GM11168 (cell line): ENCODE results near the gene CBX2.
"Not testable (repeated sequence)": the region's sequence is repeated elsewhere in the genome, so short reads cannot be mapped to it uniquely, and the experiment has no call there.

Source experiments
- in situ Hi-C: fragments of 300-500 bp; cut with MboI; formaldehyde crosslinking; loops from one replicate; pipeline ENCODE4 v1.12.0; 2022; ENCODE audit warnings: low sequenced_read_pairs; ENCODE audit not compliant: unreplicated experiment

Gene CBX2

DNA sequence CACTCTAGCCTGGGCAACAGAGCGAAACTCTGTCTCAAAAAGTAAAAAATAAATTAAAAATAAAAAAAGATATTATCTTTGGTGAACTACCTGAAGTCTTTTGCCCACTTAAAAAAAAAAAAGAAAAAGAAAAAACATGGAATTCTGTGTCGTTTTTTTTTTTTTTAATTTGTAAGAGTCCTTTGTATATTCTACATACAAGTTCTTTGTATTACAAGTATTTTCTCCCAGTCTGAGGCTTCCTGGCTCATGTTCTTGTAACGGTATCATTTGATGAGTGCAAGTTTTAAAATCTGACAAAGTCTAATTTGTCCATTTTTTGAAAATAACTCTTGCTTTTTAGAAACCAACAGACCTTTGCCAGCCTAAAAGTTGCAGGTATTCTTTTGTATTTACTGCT is 12.2 kb upstream of the CBX2 start:
- in situ Hi-C loops: no loop called here

DNA sequence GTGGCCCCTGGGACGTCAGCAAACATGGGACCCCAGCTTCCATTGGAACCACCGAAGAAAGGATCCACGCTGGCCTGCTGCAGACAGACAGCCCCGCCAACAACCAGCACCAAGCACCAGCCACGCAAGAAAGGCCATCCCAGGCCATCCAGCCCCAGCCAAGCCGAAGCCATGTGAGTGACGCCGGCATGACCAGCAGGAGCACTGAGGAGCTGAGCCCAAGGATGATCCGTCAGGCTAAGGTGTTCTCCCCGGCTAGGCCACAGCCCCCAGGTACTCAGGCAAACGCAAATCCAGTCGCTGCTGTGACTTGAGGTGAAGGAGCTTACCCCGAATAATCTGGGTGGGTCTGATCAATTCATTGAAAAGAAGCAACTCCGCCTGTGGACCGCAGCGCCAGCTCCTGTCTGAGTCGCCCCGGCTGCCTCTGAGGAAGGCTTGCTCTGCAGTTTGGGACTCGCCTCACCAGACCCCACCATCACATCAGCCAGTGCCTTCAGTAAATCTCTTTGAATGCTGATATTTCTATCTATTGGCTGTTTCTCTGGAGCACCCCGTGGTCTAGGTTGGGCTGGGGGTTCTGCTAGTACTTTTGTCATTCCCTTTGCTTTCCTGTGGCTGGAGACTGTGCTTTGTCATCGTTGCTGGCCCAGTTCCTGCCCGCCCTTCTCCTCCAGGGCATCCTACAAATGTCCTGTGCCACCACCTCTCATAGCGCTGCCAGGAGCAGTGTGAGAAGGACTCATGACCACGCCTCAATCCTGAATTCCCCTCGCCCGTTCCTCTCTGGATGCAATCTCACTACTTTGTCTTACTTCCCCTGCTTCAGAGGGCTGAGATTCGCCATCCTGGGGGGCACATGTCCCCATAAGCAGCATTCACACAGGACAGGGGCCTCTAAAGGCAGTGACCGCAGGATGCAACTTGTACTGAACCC is 8.1 kb upstream of the CBX2 start:
- in situ Hi-C loops: no loop called here

- in situ Hi-C loops: no loop called here
Measured at GRCh38 chr17:79771276-79771675, 6.7 kb upstream of the CBX2 start.

DNA sequence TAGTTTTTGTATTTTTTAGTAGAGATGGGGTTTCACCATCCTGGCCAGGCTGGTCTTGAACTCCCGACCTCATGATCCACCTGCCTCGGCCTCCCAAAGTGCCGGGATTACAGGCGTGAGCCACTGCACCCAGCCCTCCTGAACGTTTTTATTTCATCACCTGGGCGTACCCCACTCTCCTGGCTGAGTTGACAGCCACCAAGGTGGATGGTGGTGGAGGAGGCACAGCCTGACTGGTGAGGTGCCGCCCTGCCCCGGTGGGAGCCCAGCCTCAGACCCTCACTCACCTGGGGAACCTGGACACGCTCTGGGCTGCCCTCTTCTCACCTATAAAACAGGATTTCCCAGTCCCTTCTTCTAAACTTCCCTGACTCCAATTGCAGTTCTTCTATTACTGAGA is 5.2 kb upstream of the CBX2 start:
- in situ Hi-C loops: not testable (repeated sequence)

DNA sequence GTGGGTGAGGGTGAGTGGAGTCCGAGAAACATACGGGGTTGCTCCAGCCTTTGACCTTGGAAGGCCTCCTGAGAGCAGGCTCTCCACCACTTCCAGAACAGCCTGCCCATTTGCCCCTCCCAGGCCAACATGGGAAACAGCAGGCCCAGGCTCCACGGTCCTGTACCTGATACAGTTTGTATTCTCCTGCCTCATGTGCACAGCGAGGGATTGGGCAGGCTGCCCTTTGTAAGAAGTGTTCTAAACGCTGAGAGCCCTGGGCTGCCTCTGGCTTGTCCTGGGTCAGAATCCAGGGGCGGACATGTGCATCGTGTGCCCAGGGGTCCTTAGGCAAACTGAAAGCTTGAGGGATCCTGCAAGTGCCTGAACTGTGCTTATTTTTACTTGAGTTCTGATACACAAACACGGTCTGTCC is 3.4 kb upstream of the CBX2 start:
- in situ Hi-C loops: no loop called here

- in situ Hi-C loops: no loop called here
Measured at GRCh38 chr17:79775632-79776031, 2.3 kb upstream of the CBX2 start.

GRCh38 chr17:79776376-79777119 is 1.4 kb upstream of the CBX2 start:
- in situ Hi-C loops: no loop called here

DNA sequence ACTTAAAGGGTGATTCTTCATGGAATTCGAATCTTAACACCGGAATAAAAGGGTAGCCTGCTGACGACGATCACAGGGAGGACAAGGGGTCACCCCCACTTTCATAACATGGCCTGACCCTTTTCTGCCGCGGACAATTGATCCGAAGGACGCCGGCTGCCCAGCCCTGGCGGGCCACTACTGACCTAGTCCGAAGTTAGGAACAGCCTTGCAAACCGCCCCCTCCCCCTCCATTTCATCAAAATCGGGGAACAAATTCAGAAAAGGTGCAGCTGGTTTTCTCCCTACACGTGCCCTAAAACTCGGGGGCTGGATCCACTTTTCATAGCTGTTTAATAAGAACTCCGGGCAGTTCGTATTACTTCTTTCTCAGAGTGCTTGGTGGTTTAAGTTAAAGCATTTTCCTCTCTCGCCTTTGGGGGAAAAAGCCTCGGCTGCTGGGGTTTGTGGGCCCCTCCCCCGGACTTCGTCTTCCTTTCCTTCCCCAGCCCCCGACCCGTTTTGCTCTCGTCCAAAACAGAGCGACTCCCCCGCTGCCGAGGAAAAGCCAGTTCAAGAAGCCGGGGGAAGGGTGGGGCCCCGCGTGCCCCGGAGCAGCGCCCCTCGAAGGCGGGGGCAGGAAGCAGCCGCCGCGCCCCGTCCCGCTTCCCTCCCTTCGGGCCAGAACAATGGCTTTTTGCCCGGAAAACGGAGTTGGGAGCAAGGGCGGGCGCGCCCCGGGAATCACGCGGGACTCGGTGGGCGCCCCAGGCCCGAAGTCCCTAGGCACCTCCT is 641 bp upstream of the CBX2 start:
- in situ Hi-C loops: no loop called here

DNA sequence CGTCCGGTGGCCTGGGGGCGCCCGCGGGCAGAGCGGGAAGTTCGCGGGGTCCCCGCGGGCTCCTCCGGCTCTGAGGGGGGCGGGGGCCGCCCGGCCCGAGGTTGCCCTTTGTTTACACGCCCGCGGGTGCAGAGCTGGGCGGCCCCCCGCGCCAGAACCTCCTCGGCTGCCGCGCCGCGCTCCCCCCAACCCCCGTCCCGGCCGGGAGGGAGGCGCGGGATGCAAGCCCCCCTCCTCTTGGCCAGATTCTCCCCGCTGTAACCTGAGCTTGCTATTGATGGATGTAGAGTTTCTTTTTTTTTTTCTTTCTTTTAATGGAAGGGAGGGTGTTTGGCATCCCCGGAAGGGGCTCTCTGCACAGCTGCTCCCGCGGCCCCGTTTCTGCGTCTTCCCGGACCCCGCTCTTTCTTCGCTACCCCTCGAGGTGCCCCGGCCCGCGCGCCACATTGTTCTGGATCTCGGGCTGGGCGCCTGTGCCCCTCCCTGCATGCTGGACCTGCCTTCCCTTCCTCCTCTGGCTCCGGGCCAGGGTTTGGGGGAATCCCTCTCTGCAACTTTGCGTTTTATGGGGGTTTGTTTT is 646 bp downstream of the CBX2 start:
- in situ Hi-C loops: no loop called here

DNA sequence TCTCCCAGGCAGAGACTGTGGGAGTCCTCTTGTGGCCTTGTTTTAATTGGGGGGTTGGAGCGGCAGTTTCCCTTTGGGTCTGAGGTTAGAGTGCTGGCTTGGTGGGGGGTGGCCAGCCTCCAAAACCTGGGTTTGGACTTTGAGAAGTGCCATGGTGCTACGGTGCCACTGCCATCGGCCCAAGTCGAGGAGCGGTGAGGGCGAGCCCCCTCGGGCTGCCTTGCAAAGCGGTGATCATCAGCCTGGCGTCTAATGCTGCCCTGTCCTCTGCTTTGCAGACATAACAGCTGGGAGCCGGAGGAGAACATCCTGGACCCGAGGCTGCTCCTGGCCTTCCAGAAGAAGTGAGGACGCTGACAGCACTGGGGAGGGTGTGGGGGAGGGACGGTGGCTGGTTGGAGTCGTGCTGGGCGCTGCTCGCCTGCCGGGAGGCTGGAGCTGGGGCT is 1.2 kb downstream of the CBX2 start:
- in situ Hi-C loops: no loop called here

- in situ Hi-C loops: no loop called here
Measured at GRCh38 chr17:79779661-79780365, 1.9 kb downstream of the CBX2 start.

GRCh38 chr17:79781012-79781650 is 3.2 kb downstream of the CBX2 start:
- in situ Hi-C loops: no loop called here

DNA sequence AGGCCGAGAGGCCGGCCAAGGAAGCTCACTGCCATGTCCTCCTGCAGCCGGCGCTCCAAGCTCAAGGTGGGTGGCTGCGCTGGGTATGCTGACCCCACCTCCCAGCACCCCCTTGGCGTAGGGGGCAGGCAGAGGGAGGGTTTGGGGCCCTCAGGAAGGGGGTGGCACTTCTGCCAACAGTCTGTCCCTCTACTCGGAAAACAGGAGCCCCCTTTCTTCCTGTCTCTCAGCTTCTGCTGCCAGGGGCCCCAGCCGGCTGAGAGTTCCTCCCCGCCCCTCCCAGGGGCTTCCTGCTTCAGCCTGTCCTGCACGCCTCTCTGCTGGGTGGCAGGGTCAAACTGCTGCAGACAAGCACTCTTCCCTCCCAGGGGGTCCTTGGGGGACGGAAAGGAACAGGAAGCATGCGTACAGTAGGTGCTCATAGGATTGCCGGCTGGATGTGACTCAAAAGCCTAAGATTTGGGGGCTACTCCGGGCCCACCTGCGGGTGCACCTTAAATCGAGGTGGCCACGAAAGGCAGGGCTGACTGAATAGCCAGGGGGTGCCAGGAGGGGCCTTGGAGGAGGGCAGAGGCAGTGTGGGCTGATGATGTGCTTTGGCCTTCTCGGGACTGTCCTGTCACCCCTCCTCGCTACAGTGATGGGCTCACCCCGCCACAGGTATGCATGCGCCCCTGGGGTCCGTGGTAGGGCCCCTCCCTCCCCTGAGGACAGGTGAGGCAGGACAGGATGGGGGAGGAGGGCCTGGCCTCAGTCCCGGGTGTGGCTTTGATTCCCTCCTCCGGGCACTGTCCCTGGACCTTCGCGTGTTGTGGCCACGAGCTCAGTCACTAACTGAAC is 4.0 kb downstream of the CBX2 start:
- in situ Hi-C loops: no loop called here

- in situ Hi-C loops: no loop called here
Measured at GRCh38 chr17:79783891-79784290, 5.9 kb downstream of the CBX2 start.

DNA sequence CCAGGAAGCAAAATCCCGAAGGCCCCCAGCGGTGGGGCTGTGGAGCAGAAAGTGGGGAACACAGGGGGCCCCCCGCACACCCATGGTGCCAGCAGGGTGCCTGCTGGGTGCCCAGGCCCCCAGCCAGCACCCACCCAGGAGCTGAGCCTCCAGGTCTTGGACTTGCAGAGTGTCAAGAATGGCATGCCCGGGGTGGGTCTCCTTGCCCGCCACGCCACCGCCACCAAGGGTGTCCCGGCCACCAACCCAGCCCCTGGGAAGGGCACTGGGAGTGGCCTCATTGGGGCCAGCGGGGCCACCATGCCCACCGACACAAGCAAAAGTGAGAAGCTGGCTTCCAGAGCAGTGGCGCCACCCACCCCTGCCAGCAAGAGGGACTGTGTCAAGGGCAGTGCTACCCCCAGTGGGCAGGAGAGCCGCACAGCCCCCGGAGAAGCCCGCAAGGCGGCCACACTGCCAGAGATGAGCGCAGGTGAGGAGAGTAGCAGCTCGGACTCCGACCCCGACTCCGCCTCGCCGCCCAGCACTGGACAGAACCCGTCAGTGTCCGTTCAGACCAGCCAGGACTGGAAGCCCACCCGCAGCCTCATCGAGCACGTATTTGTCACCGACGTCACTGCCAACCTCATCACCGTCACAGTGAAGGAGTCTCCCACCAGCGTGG is 6.5 kb downstream of the CBX2 start:
- in situ Hi-C loops: no loop called here

DNA sequence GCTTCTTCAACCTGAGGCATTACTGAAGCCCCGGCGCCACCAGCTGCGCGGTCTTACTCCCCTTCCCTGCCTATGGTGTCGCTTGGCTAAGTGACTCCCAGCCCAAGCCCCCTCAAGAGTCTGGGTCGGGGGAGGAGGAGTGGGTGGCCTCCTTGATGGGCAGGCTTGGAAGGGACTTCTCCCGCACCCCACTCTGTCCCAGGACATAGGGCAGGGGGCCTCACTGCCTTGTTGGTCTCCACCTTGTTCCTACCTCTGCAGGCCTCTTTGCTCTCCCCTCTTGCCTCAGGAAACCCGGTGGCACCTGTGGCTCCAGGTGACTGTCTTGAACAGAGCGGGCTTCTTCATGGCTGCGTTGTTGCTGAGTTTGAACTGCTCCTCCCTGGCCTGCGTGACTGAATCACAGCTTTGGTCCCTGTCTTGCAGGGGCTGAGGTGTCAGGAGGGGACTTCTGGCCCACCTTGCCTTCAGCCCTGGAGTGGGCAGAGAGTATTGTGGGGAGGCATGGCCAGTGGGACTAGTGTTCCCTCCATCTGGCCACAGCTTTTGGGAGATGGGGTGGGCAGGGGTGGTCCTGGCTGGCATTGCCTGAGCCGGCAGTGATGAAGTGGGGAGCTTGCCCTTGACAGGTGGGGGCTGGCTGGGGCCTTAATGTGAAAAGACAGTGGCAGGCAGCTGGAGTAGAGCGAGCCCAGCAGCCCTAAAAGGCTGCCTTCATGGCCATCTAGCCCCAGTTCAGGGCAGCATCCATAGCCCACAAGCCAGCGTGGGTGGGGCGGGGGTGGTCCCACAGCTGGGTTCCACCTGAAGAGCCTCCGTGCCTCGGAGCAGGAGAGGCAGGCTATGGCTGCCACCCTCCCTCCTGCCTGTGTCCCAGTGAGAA is 7.3 kb downstream of the CBX2 start:
- in situ Hi-C loops: no loop called here
